Right lung (tissue), 10 donors: ENCODE data around the gene IFIT2. TPM values are rescaled to one million over a fixed set of nuclear protein-coding genes. Genes with fewer than 3 reads are reported as not detected.
"Not testable (repeated sequence)": the region's sequence is repeated elsewhere in the genome, so short reads cannot be mapped to it uniquely, and the experiment has no call there.

Experiments
- DNase-seq, 2 donors: peaks; one replicate each; pipeline ENCODE4 v3.0.0-alpha.2; 2013
- long read RNA-seq, 8 donors: transcript quantifications; one replicate each; lab custom pipeline, GENCODE V29; 2026
- polyA plus RNA-seq, 5 donors: library from polyadenylated mRNA; unstranded; fragments of 120-200 nt; gene quantifications; one replicate each; pipeline versions ENCODE4 v1.2.1 to v1.2.3, GENCODE V29; 2013; ENCODE audit warnings: inconsistent platforms in 1 of 5, low replicate concordance in 1 of 5; ENCODE audit not compliant: insufficient read length in 5 of 5, insufficient read depth in 1 of 5

Gene IFIT2, protein sequence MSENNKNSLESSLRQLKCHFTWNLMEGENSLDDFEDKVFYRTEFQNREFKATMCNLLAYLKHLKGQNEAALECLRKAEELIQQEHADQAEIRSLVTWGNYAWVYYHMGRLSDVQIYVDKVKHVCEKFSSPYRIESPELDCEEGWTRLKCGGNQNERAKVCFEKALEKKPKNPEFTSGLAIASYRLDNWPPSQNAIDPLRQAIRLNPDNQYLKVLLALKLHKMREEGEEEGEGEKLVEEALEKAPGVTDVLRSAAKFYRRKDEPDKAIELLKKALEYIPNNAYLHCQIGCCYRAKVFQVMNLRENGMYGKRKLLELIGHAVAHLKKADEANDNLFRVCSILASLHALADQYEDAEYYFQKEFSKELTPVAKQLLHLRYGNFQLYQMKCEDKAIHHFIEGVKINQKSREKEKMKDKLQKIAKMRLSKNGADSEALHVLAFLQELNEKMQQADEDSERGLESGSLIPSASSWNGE
- 10 to 100 TPM in 4 of 5 donors, 1 to 10 TPM in 1; 8.3 to 15.4 (median 14.0) TPM for polyA plus RNA-seq
- long read RNA-seq, donor 1, transcript IFIT2-201 (2 exons, 3,489 nt): major isoform, 9 of 9 reads
- long read RNA-seq, donor 1, partial matches to known transcripts: 0 of 9 reads
- long read RNA-seq, donor 1, other reads (novel, unspliced or antisense): 0 of 9 reads
- long read RNA-seq, donor 2, partial matches to known transcripts: 0 of 4 reads
- long read RNA-seq, donor 2, other reads (novel, unspliced or antisense): 0 of 4 reads
- long read RNA-seq, donor 3, partial matches to known transcripts: 0 of 2 reads
- long read RNA-seq, donor 3, other reads (novel, unspliced or antisense): 0 of 2 reads
- long read RNA-seq, donor 4, transcript IFIT2-201 (2 exons, 3,489 nt): major isoform, 7 of 7 reads
- long read RNA-seq, donor 4, partial matches to known transcripts: 0 of 7 reads
- long read RNA-seq, donor 4, other reads (novel, unspliced or antisense): 0 of 7 reads
- long read RNA-seq, donor 5, transcript IFIT2-201 (2 exons, 3,489 nt): major isoform, 11 of 11 reads
- long read RNA-seq, donor 5, partial matches to known transcripts: 0 of 11 reads
- long read RNA-seq, donor 5, other reads (novel, unspliced or antisense): 0 of 11 reads
- long read RNA-seq, donor 6, transcript IFIT2-201 (2 exons, 3,489 nt): major isoform, 6 of 6 reads
- long read RNA-seq, donor 6, partial matches to known transcripts: 0 of 6 reads
- long read RNA-seq, donor 6, other reads (novel, unspliced or antisense): 0 of 6 reads
- long read RNA-seq, donor 7, transcript IFIT2-201 (2 exons, 3,489 nt): major isoform, 6 of 6 reads
- long read RNA-seq, donor 7, partial matches to known transcripts: 0 of 6 reads
- long read RNA-seq, donor 7, other reads (novel, unspliced or antisense): 0 of 6 reads
- long read RNA-seq, donor 8, partial matches to known transcripts: 0 of 2 reads
- long read RNA-seq, donor 8, other reads (novel, unspliced or antisense): 0 of 2 reads

GRCh38 chr10:89301721-89302445 lies at the start of gene IFIT2:
TSS of gene IFIT2 (plus strand) at chr10:89302046. CDS start at chr10:89302124, 78 bp downstream.
- peak; percentile 73 to 82 for DNase-seq

DNA sequence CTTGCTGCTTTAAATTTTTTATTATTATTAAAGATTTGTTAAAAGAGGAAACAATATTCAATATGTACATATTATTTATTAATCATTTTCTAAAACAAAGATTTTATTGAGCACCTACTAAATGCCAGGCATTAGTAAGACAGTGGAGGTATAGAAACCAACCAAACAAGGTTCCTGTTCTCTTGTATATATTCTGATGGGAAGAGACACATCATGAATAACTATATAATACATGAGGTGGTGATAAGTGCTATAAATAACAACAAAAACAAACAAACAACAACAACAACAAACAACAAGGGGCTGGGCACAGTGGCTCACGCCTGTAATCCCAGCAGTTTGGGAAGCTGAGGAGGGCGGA lies 49.6 kb upstream of the IFIT2 start:
- DNase-seq: no peak

DNA sequence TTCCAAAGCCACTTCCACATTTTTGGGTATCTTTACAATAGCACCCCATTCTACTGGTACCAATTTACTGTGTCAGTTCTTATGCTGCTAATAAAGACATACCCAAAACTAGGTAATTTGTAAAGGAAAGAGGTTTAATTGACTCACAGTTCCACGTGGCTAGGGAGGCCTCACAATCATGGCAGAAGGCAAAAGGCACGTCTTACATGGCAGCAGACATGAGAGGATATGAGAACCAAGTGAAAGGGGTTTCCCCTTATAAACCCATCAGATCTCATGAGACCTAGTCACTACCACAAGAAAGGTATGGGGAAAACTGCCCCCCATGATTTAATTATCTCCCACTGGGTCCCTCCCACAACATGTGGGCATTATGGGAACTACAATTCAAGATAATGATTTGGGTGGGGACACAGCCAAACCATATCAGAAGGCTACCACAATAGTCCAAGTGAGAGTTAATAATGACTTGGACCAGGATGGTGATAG lies 46.7 kb upstream of the IFIT2 start:
- DNase-seq: not testable (repeated sequence)

DNA sequence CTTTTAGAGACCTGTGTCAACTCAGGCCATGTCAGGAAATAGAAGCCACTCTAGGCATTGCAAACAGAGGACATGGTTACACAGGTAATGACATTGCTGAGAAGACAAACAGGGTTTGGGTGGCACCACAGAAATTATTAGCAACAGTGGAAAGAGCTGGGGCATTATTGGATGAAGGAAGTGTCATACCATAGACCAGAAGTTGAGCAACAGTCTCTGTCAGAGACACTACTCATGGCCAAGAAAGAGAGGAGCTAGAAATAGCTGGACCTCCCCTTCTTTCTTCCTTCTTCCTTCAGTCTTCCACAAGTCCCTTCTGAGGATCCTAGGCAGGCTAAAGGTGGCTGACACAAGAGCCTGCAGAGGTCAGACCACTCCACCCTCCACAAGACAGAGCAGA lies 46.1 kb upstream of the IFIT2 start:
- DNase-seq: no peak

DNA sequence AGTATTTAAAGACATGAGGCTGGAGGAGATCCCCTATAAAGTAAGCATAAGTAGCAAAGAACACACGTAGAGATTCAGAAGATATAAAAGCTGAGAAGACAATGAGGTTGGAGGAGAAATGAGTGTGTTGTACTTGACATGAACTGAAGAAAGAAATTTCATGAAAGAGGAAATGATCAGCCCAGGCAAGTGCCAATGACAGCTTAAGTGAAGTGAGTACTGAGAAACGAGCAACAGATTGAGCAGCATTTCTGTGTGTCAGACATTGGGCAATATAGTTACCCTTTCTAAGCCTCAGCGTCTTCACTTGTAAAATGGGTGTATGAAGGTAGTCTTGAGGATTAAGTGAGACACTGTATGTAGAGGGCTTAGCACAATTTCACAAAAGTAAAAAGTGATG lies 45.5 kb upstream of the IFIT2 start:
- DNase-seq: no peak

DNA sequence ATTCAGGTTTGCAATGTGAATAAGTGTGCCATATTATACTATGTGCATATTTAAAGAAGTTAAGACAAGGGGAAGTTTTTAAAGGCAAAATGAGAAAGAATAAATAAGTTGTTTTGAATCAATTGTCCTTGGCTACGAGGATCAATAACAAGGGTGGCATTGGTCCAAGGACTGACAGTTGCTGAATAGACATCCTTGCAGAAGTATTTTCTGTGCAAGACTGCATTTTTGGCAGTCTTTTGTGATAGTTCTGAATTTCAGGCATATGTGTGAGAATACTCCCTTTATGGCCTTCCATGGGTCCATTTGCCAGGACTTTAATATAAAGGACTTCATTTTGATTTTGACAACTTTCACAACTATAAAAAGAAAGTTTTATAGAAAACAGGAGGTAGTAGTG lies 44.9 kb upstream of the IFIT2 start:
- DNase-seq: no peak

GRCh38 chr10:89257581-89257980 lies 44.3 kb upstream of the IFIT2 start:
- no peak for DNase-seq

DNA sequence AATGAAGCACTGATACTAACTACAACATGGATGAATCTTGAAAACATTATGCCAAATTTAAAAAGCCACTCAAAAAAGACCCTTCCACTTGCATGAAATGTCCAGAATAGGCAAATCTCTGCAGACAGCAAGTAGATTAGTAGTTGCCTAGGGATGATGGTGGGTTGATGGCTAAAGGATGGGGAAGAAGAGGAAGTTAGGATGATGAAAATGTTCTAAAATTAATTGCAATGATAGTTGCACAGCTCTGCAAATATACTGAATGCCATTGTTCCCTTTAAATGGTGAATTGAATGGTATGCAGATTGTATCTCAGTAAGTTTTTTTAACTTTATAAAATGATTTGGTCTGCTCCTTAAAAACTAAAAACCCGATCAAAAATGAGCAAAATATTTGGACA lies 43.0 kb upstream of the IFIT2 start:
- DNase-seq: no peak

- no peak for DNase-seq
Measured at GRCh38 chr10:89262086-89263051, 39.5 kb upstream of the IFIT2 start.

DNA sequence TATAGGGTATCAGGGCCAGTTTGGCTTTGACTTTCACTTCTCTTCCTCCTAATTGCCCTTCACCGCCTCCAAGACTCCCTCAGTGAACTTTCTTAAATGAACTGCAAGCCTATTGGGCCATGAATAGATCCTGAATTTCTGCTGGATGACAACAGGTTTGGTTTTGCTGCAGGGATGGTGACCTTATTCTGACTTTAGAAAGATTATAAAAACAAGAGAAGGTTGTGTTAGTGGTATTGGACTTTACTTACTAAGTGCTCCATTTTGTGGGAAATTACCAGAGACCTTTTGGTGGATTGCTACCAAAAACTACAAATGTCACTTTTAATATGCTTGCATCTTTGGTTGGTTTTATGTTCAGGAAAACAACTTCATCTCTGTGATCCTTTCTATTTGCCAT lies 38.8 kb upstream of the IFIT2 start:
- DNase-seq: no peak

DNA sequence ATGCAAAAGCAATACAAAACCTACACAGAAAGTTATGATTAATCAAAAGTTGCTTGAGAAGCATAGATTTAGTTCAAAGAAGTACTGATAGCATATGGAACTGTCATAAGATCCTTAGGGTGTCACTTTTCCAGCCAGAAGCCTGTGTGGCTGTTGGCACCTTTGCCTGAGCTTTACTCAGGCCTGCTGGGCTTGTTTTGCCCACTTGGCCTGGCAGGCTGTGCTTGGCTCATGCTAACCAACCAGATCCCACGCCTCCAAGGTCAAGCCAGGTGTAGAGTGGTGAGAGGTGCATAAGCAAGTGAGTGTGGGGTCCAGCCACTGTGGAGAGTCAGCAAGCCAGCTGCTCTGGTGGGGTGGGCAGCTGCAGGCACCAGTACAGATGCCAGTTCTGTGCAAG lies 38.3 kb upstream of the IFIT2 start:
- no peak for DNase-seq

GRCh38 chr10:89266721-89267453 lies 35.0 kb upstream of the IFIT2 start:
- no peak for DNase-seq

GRCh38 chr10:89269433-89270152 lies 32.3 kb upstream of the IFIT2 start:
- DNase-seq: no peak

GRCh38 chr10:89270153-89270483 lies 31.7 kb upstream of the IFIT2 start:
- no peak for DNase-seq

DNA sequence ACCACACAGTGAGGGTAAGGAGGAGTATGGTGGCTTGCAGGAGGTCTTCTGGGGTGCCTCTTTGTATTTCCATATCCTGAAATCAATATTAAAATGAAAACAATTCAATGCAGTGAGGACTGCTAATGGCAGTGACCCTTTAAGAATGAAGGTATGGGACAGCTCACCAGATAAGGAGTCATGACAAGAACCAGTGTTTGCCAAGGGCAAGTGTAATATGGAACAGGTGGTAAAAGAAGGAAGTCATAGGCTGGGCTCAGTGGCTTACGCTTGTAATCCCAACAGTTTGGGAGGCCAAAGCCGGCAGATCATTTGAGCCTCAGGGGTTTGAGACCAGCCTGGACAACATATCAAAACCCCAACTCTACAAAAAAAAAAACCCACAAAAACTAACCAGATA lies 30.3 kb upstream of the IFIT2 start:
- DNase-seq: no peak

DNA sequence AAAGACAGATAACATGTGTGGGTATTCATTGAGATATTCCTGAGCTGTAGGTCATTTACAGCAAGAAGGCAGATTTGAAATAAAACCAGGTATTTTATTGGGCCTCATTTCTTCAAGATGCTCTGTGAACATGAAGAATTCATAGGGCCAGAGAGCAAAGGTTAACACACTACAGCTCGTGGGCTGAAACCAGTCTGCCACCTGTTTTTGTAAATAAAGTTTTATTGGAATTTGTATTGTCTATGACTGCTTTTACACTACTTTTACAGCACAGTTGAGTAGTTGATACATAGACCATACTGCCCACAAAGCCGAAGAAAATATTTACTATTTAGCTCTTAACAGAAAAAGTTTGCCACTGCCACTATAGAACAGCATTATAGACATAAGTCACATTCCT lies 28.2 kb upstream of the IFIT2 start:
- DNase-seq: no peak

DNA sequence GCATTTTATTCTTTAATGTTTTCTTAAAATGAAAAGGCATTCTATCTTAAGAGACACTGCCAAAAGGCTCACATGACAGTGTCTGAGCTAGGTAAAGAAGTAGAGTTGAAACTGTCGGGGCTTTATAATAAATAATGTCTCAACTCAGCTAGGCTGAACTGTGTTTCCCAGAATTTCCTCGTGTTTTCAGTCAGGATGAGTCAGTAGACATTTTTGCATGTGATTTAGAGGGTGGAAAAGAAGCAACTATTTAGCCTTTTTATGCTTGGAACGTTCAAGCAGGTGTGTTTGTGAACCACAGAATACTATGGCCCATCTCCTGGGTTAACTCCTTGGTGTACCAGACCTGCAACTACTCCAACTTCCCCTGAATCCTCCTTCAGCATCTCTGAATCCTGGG lies 26.9 kb upstream of the IFIT2 start:
- DNase-seq: no peak

DNA sequence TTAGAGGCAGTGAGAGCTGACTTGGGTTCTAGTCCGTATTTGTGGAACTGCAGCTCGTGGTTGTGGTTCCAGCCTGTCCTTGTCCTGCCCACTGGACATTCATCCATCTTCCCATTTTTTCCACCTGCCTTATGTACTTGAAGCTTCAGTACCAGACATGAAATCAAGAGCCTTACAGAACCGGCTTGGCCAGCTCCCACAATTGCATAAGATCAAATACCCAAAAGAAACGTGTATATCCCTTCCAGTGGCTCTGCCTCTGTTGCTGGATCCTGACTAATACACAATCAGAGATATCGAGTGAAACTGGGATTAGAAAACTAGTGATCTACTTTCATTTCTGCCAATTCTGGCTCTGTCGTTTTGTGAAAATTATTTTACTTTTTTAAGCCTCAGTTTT lies 26.5 kb upstream of the IFIT2 start:
- peak in 1 of 2 donors; percentile 35 for DNase-seq
